Measurements from ENCODE around the gene ZBTB12. TPM values are rescaled to one million over a fixed set of nuclear protein-coding genes. Genes with fewer than 3 reads are reported as not detected.

The ZBTB12 gene
- total and polyA plus RNA-seq, 9 of the 15 experiments (the other 6 are each of a cell fraction or from before 2014, with no cell fraction given) = 0.03 to 12.4 (median 5.8) TPM; not detected in 1

- no peak for FAIRE-seq
- CTCF ChIA-PET (ENCODE audit: low intra/inter-chr PET ratio) = no interaction called here
- WGBS (ENCODE audit: insufficient coverage, low coverage, missing lambda C conversion rate) = 73% methylated on average over 28 of the region's 49 CpGs
- TF ChIP-seq ZFPM2 (CRISPR knock-in tag; IDR thresholded peaks at IDR 0.05) (no peak), PRDM10 (IDR thresholded peaks at IDR 0.05; ENCODE audit: partially characterized antibody) (no peak), ZNF431 (CRISPR knock-in tag; IDR thresholded peaks at IDR 0.05) (no peak), TCF3 (CRISPR knock-in tag; IDR thresholded peaks at IDR 0.05) (no peak), ZNF197 (CRISPR knock-in tag; IDR thresholded peaks at IDR 0.05; ENCODE audit: low read depth) (no peak), BRCA1 (IDR thresholded peaks at IDR 0.05) (no peak), BRCA1 (CRISPR knock-in tag; IDR thresholded peaks at IDR 0.05) (0 out of 2 replicates have a peak, but pooled peaks have one; percentile 50), MED1 (CRISPR knock-in tag; IDR thresholded peaks at IDR 0.05; ENCODE audit: borderline replicate concordance) (0 out of 2 replicates have a peak, but pooled peaks have one; percentile 83), ZNF75A (CRISPR knock-in tag; IDR thresholded peaks at IDR 0.05) (no peak), L3MBTL2 (IDR thresholded peaks at IDR 0.05) (0 out of 2 replicates have a peak, but pooled peaks have one; percentile 18), MECOM (CRISPR knock-in tag; IDR thresholded peaks at IDR 0.05) (no peak), POLR2G (IDR thresholded peaks at IDR 0.05; ENCODE audit: low read depth, low read length) (peak; percentile 53; the same call in 1 of the 2 replicates), CXXC5 (CRISPR knock-in tag; IDR thresholded peaks at IDR 0.05) (peak; percentile 13; the same call in 1 of the 2 replicates), FIP1L1 (IDR thresholded peaks at IDR 0.05; ENCODE audit: low read depth, low read length, poor library complexity, severe bottlenecking) (peak; percentile 43), EHMT2 (IDR thresholded peaks at IDR 0.05) (no peak), TFE3 (CRISPR knock-in tag; IDR thresholded peaks at IDR 0.05) (no peak), MYNN (IDR thresholded peaks at IDR 0.05) (no peak), MYNN (CRISPR knock-in tag; IDR thresholded peaks at IDR 0.05) (no peak)
Measured at GRCh38 chr6:31899882-31900722, 1.8 kb downstream of the ZBTB12 start.

More at GRCh38 chr6:31899882-31900722, 1.8 kb downstream of the ZBTB12 start:
- Histone ChIP-seq H3K79me2 (ENCODE audit: control insufficient read depth, insufficient read depth, low read length) (peaks cover 49% of the 10 kb centered on the region), H3K27ac (ENCODE audit: extremely low read depth, low read depth, low read length) (peak overlapping the region; percentile 29; the same call in 1 of the 3 replicates), H3K4me1 (replicated peaks in 1 of 2; ENCODE audit: control insufficient read depth in 2 of 2, insufficient read depth in 2 of 2, low read length in 2 of 2) (peaks cover 34 to 43% of the 10 kb centered on the region in 2 experiments; a peak in 4 of 5 replicates), H3K27me3 (ENCODE audit: control insufficient read depth in 2 of 2, insufficient read depth in 2 of 2, low read length in 2 of 2) (no peaks in the 10 kb centered on the region), H3K9me1 (ENCODE audit: control insufficient read depth, insufficient read depth, low read length) (no peaks in the 10 kb centered on the region), H3K36me3 (ENCODE audit: control insufficient read depth, insufficient read depth, low read length) (peaks cover 25% of the 10 kb centered on the region; the same call in 1 of the 3 replicates), H4K20me1 (replicated peaks; ENCODE audit: control insufficient read depth, insufficient read depth, low read length) (peaks cover 3% of the 10 kb centered on the region; the same call in 1 of the 2 replicates), H3K9me3 (replicated peaks; ENCODE audit: control insufficient read depth, insufficient read depth, low read depth, low read length) (no peaks in the 10 kb centered on the region), H3K4me2 (ENCODE audit: insufficient read depth, low read length) (no peak overlapping the region), H2AFZ (ENCODE audit: low read depth, low read length) (no peak overlapping the region), H3K9ac (ENCODE audit: insufficient read depth in 1 of 2, low read depth in 2 of 2, low read length in 2 of 2) (peak overlapping the region in 1 of 2 experiments; percentile 86; a peak in 2 of 4 replicates), H3K4me3 (no peak overlapping the region)
- ATAC-seq (no peak), DNase-seq (ENCODE audit: extremely low read depth in 1 of 4, low spot score in 3 of 4) (no peak)
- in situ Hi-C loops (cut with MboI) (no loop called here), intact Hi-C loops (cut with micrococcal nuclease) (loop anchor here (5.0 to 10.0 kb wide), 3 partner anchors 47 to 295 kb away; partner anchors contain the start of genes CFB, GPSM3 and PBX2)
- BruUV-seq (replicated peaks) = no TSS peak
- POLR2A ChIA-PET = interaction anchor here (0.6 to 1.5 kb wide), 2 partner anchors 11 to 146 kb away, joined by 3 to 4 read pairs; no protein-coding TSS in a partner anchor
